NCI-H2196 treated with DMSO at 0.1 percent for 48 hours (cell line): ENCODE measurements around the gene MBP.

Source experiments
- DNase-seq: peaks from one replicate; lab custom pipeline; 2025; ENCODE audit not compliant: unreplicated experiment; lab: John Stamatoyannopoulos, UW

MBP gene

DNA sequence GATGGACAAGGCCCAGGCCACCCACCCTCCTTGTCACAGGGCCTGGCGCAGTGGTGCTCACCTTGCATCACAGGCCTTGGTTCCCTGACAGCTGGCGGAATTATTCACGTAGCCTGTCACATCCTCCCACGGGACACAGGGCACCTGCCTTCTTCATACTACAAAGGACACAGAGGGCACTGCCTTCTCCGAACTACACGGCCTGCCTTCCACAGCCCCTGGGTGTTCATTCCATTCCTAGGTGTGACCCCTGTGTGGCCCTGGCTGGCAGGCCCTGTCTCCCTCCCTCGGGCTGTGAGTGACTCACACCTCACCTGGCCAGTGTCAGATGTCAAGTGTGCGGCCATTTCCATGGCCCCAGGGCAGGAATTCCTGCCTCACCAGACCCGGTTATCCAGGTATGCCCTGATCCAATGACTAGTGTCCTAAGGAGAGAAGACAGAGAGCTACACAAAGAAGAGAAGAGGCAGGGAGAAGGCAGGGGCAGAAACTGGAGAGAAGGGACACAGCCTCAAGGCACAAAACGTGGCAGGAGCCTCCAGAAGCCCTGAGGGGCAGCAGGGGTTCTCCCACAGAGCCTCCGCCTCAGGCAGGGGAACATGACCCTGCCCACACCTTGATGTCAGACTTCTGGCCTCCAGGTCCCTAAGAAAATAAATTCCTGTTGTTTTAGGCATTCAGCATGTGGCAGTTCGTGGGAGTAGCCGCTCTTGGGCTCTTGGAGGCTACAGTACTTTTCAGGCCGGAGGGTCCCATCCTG lies 43.4 kb downstream of the MBP start:
- DNase-seq: no peak

GRCh38 chr18:77087393-77088141 lies 45.0 kb downstream of the MBP start:
- no peak for DNase-seq

DNA sequence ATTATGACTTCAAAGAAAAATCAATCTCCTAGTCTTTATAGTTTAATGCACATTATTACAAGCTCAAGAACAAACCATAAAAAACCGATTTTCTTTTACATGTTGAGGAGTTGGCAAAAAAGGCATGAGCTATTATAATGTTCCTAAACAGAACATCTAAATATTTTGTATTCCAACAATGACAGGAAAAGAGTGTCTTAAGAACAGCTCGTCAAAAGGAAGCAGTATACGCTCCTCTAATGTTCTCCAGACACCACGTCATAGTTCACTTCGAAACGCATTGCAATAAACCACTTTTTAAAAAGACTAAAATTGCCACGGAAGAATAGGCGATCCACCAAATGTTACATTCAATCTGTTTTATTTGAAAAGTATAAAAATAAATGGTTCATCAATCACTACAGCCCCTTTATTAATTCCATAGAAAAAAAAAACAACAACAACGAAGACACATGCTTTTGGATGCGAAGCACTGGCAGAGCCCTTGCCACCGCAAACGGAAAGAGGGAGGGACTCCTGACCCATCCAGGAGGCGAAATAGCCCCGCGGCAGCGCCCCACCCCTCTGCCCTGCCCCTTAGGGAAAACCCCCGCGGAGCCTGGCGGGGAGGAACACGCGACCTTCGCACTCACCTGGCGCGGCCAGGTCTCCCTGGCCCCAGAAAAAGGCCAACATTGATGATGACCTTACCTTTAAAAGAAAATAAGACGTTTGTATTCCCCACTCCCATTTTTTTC lies 45.8 kb downstream of the MBP start:
- no peak for DNase-seq

DNA sequence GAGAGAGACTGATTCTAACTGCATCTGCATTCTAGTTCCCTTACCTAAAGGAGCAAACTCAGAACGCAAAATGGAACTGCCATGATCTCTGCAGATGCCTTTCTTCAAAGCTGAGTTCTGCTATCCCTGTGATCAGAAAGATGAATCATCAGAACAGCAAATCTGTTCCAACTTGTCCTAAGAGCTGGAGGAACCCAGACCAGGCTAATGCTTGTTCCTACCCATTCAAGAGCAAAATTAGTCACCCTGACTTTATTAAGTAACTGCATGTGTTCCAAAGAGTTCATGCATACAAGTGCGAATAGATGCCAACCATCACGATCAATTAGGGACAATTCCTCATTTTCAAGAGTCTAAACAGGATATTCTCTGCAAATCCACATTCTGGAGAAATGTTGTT lies 46.5 kb downstream of the MBP start:
- no peak for DNase-seq

DNA sequence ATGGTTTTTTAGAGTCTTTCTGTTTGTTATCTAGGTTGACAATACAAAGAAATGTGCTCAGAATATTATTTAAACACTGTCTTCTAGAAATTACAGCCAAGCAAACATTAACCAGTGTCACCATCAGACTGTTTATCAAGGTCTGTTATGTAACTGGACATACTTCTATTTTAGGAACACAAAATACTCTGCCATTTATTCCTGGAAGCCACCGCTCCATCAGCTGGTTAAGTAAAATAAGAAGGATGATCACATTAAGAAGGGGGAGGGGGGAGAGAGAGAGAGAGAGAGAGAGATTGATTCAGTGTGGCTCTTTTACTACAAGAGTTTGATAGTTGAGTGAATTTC lies 47.9 kb downstream of the MBP start:
- no peak for DNase-seq

DNA sequence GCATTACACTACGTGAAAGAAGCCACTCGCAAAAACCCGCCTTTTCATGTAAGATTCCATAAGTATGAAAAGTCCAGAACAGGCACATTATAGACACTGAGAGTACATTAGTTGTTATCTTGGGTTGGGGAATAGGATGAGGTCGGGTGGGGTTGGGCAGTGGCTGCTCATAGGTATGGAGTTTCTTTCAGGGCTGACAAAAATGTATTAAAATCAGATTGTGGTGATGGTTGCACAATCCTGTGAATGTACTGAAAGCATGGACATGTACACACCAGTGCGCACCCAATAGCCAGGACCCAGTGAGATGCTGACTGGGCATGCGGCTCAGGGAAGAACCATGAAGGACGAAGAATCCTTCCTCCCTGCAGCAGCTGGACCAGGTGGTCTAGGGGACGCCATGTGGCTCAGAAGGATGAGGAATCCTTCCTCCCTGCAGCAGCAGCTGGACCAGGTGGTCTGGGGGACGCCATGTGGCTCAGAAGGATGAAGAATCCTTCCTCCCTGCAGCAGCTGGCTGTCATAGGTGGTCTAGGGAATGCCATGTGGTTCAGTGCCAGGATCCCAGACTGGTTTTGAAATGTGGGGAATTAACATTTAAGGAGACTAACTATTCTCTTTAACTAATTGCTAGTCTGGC lies 50.1 kb downstream of the MBP start:
- no peak for DNase-seq

GRCh38 chr18:77081390-77081778 lies 51.2 kb downstream of the MBP start:
- no peak for DNase-seq

- no peak for DNase-seq
Observed at GRCh38 chr18:77079954-77080682, 52.5 kb downstream of the MBP start.

DNA sequence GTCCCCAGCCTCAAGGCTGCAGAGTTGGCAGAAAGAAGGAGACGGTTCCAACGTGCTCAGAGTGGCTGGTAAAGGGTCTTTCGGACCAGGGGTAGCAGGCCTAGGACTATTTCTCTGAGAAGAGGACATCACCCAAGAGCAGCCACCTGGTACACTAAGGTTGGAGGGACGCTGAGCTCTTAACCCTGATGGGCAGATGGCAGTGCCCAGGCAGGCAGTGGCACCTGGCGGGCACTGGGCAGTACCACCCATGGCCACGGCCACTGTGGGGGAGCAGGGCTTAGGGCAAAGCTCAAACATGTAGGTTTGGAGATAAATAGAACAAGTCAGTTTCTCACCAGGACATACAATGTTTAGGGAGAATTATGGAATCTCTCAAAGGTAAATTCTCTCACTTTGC lies 53.5 kb downstream of the MBP start:
- DNase-seq: no peak

DNA sequence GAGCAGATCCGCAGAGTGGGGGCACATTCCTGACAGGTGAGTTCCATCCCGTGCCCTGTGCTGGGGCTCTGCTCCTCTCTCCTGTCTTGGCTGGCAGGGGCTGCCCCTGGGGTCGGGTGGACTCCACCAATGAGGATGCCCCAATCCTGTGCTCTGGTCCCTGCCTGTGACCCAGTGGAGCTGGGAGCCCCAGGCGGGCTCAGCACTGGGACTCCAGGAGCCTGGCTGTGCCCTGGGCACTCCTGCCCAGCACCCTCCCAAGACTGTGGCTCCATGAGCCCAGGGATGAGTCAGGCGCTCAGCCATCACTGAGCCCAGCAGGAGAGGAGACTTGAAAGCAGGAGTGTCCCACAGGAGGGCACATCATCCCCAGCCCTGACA lies 53.9 kb downstream of the MBP start:
- DNase-seq: no peak

- no peak for DNase-seq
Observed at GRCh38 chr18:77077941-77078689, 54.5 kb downstream of the MBP start.

GRCh38 chr18:77077401-77077800 lies 55.2 kb downstream of the MBP start:
- DNase-seq: no peak

DNA sequence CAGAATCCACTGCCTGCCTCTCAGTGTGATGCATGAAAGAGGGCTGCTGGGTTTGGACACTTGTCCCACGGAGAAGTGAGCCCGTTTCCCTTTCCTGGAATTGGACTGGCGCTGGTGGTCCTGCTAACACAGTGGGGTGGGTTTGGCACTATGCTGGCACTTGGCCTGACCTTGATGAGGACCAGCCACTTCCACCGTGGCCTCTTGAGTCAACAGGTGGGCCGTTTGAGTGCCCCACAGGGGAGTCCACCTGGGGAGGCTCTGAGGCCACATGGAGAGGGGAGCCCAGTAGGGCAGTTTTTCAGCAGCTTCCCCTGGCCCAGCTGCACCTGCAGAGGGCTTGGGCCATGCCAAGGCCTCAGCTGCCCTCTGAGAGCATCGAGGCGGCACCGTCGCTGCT lies 56.5 kb downstream of the MBP start:
- DNase-seq: no peak

DNA sequence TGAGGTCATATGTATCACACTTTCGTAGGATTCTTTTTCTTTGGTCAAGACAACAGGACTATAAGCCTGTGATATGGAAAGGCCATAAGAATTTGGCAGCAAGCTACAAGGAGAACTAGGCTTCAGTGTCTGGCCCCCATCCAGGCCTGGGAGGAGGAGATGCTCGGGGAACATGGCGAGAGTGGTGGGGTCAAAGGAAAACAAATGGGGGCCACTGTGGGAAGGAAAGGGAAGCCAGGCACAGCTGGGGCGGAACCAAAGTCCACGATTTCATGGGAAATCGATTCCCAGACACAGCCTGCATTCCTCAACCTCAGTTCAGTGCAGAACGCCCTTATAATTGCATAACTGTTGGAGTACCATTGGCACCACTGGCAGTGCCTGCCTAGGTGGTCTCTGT lies 58.2 kb downstream of the MBP start:
- no peak for DNase-seq

DNA sequence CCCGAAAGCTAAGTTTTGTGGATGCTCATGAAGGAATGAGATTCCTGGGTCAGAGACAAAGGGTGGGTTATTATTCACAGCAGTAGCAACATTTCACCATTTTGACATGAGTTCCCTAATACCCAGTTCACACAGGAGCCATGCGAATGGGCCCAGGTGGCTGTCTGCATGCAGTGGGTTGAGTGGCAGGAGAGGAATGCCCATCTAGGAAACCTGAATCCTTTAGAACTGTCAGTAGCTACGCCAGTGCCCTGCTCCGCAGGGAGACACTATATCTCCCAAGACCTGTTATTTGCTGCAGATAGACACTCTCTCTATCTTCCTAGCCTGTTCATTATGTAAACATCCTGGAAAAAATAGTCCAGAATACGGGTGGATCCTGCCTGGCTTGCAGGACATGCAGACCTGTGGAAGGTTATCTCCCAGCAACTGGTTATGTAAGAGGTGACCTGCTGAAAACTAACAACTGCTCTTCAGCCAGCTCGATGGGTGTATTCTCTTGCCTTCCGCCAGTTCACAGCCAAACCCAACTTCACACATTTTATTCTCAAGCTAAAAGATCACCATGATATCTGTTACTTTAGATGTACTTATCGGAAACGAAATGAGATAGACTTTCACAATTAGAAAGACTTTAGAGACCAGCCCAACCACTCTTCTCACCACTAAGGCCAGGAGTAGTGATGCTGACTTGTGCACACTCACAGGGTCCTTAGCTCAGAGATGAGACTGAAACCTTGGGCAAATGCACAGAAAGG lies 59.1 kb downstream of the MBP start:
- DNase-seq: no peak

- DNase-seq: no peak
Observed at GRCh38 chr18:77072566-77072965, 60.0 kb downstream of the MBP start.

DNA sequence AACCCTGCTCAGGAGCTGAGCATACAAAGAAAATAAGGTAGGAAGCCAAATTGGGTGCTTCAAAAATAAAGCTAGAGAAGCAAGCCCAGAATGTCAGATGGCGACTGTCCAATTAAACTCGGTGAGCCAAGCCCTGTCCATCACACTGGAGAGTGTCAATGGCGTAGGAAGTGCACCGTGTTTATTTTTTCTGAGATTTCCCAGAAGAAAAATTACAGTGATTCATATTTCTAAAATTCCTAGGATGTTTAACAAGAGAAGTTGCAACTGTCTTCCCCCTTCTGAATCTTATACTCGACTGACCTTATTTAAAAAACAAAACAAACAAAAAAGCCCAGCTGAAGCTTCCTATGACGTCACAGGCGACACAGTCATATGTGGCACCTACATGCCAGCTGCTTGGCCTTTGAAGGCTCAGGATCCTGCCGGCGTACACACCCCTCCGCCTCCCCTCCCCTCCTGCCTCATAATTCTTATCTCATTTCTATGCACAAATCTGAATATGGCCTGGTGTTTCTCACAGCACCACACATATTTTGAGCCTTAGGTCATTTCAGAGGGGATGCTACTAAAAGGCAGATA lies 60.8 kb downstream of the MBP start:
- DNase-seq: no peak

DNA sequence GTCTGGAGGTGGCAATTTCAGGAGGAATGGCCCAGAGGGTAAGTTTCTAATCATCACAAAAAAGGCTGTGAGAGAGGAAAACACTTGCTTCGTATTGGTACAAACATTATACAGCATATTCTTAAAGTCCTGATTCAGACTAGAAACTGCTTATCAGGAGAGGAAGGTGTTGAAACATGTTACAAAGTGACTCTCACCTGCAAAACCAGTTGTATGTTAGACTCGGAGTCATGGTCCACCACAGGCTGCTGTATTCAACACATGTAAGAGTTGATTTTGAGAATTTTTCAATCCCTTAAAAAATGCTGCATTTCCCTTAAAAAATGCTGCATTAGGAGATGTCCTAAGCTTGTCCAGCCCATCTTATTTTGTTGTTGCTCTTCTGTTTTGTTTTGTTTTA lies 61.5 kb downstream of the MBP start:
- DNase-seq: no peak

DNA sequence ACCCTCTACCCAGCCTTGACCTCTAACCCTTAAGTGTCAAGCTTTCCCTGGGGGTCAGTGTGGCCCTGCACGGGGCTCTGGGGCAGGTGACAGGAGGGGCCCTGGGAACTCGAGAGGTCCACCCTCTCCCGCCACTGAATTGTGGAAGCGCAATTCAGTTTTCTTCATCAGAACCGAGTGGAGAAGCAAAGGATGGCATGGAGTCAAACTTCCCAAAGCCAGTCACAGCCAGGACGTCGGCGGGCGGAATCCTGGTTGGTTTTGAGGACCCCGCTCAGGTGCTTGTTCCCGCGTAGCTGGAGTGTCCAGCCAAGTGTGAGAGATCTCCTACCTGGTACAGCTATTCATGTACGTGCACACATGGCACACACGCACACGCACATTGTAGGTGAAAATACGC lies 62.0 kb downstream of the MBP start:
- DNase-seq: no peak
